ENCODE results near the gene DMXL1. TPM values are rescaled to one million over a fixed set of nuclear protein-coding genes. Genes with fewer than 3 reads are reported as not detected.

The DMXL1 gene
- total and polyA plus RNA-seq, 4 donors = 4.3 to 38.1 (median 25.1) TPM

GRCh38 chr5:119161430-119161829 lies 90.5 kb downstream of the DMXL1 start:
- 94% methylated on average over 4 of the region's 4 CpGs for WGBS
- Histone ChIP-seq H3K4me1 (ENCODE audit: control insufficient read depth in 4 of 4, insufficient read depth in 4 of 4, low read length in 3 of 4) (no peaks in the 10 kb centered on the region), H3K4me3 (ENCODE audit: low read depth in 1 of 3, low read length in 3 of 3) (no peak overlapping the region), H3K27ac (ENCODE audit: low read depth in 1 of 2, low read length in 2 of 2) (no peak overlapping the region), H3K36me3 (ENCODE audit: control insufficient read depth in 4 of 4, insufficient read depth in 3 of 4, low read depth in 1 of 4, low read length in 3 of 4) (peaks cover 0 to 22% (median 3%) of the 10 kb centered on the region in 4 donors), H3K27me3 (ENCODE audit: control insufficient read depth in 4 of 4, insufficient read depth in 4 of 4, low read length in 3 of 4) (no peaks in the 10 kb centered on the region), H3K9me3 (ENCODE audit: control insufficient read depth in 4 of 4, low read length in 3 of 4) (no peaks in the 10 kb centered on the region), H3K9ac (ENCODE audit: low read depth in 1 of 2, low read length in 2 of 2) (no peak overlapping the region)
- TF ChIP-seq, protein P1, sequence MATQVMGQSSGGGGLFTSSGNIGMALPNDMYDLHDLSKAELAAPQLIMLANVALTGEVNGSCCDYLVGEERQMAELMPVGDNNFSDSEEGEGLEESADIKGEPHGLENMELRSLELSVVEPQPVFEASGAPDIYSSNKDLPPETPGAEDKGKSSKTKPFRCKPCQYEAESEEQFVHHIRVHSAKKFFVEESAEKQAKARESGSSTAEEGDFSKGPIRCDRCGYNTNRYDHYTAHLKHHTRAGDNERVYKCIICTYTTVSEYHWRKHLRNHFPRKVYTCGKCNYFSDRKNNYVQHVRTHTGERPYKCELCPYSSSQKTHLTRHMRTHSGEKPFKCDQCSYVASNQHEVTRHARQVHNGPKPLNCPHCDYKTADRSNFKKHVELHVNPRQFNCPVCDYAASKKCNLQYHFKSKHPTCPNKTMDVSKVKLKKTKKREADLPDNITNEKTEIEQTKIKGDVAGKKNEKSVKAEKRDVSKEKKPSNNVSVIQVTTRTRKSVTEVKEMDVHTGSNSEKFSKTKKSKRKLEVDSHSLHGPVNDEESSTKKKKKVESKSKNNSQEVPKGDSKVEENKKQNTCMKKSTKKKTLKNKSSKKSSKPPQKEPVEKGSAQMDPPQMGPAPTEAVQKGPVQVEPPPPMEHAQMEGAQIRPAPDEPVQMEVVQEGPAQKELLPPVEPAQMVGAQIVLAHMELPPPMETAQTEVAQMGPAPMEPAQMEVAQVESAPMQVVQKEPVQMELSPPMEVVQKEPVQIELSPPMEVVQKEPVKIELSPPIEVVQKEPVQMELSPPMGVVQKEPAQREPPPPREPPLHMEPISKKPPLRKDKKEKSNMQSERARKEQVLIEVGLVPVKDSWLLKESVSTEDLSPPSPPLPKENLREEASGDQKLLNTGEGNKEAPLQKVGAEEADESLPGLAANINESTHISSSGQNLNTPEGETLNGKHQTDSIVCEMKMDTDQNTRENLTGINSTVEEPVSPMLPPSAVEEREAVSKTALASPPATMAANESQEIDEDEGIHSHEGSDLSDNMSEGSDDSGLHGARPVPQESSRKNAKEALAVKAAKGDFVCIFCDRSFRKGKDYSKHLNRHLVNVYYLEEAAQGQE (IDR thresholded peaks at IDR 0.05) = no peak
- TF ChIP-seq ATF3 (IDR thresholded peaks at IDR 0.05) (no peak), JUND (IDR thresholded peaks at IDR 0.05) (no peak), GABPA (IDR thresholded peaks at IDR 0.05 in 1 of 2, conservative IDR thresholded peaks at IDR 0.05 in 1 of 2) (no peak), HNF4G (IDR thresholded peaks at IDR 0.05) (no peak), CTCF (IDR thresholded peaks at IDR 0.05; ENCODE audit: low read depth, low read length, missing input control) (no peak), RAD21 (IDR thresholded peaks at IDR 0.05) (no peak)
- TF ChIP-seq, protein P2, sequence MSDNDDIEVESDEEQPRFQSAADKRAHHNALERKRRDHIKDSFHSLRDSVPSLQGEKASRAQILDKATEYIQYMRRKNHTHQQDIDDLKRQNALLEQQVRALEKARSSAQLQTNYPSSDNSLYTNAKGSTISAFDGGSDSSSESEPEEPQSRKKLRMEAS (IDR thresholded peaks at IDR 0.05) = no peak
- DNase-seq (ENCODE audit: low spot score) = no peak

GRCh38 chr5:119166026-119166425 lies 95.1 kb downstream of the DMXL1 start:
- Histone ChIP-seq H3K27me3 (ENCODE audit: control insufficient read depth in 4 of 4, insufficient read depth in 4 of 4, low read length in 3 of 4) (no peaks in the 10 kb centered on the region), H3K4me3 (ENCODE audit: low read depth in 1 of 3, low read length in 3 of 3) (no peak overlapping the region), H3K27ac (ENCODE audit: low read depth in 1 of 2, low read length in 2 of 2) (no peak overlapping the region), H3K9ac (ENCODE audit: low read depth in 1 of 2, low read length in 2 of 2) (no peak overlapping the region), H3K9me3 (ENCODE audit: control insufficient read depth in 4 of 4, low read length in 3 of 4) (no peaks in the 10 kb centered on the region), H3K36me3 (ENCODE audit: control insufficient read depth in 4 of 4, insufficient read depth in 3 of 4, low read depth in 1 of 4, low read length in 3 of 4) (peaks cover 0 to 21% (median 8%) of the 10 kb centered on the region in 4 donors), H3K4me1 (ENCODE audit: control insufficient read depth in 4 of 4, insufficient read depth in 4 of 4, low read length in 3 of 4) (no peaks in the 10 kb centered on the region)
- TF ChIP-seq JUND (IDR thresholded peaks at IDR 0.05) = no peak
- no peak for TF ChIP-seq HNF4G (IDR thresholded peaks at IDR 0.05)
- TF ChIP-seq, protein P2 (IDR thresholded peaks at IDR 0.05) = no peak
- WGBS = 82% methylated on average over 4 of the region's 4 CpGs
- no peak for DNase-seq (ENCODE audit: low spot score)

DNA sequence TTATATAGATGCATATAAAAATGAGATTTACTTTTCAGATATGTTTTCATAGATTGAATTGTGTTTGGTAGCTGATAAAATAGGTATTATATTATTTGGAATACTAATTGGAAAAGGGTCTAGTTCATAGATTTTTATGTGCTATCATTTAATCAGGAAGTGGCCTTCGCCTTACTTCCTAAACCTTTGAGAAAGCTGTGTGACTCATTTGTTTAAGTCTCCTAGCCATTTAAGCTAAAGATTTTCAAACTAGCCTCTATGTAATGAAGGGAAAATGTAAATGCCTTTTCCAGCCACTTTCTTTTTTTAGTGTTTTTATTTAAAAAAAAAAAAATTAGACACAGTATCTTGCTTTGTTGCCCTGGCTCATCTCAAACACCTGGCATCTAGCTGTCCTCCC lies 97.5 kb downstream of the DMXL1 start:
- Histone ChIP-seq H3K27me3 (ENCODE audit: control insufficient read depth in 4 of 4, insufficient read depth in 4 of 4, low read length in 3 of 4) (no peaks in the 10 kb centered on the region), H3K36me3 (ENCODE audit: control insufficient read depth in 4 of 4, insufficient read depth in 3 of 4, low read depth in 1 of 4, low read length in 3 of 4) (peaks cover 0 to 21% (median 12%) of the 10 kb centered on the region in 4 donors), H3K9ac (ENCODE audit: low read depth in 1 of 2, low read length in 2 of 2) (no peak overlapping the region), H3K27ac (ENCODE audit: low read depth in 1 of 2, low read length in 2 of 2) (no peak overlapping the region), H3K9me3 (ENCODE audit: control insufficient read depth in 4 of 4, low read length in 3 of 4) (no peaks in the 10 kb centered on the region), H3K4me3 (ENCODE audit: low read depth in 1 of 3, low read length in 3 of 3) (no peak overlapping the region), H3K4me1 (ENCODE audit: control insufficient read depth in 4 of 4, insufficient read depth in 4 of 4, low read length in 3 of 4) (no peaks in the 10 kb centered on the region)
- DNase-seq (ENCODE audit: low spot score) = no peak
- 95% methylated on average over 1 of the region's 1 CpG for WGBS
- TF ChIP-seq JUND (IDR thresholded peaks at IDR 0.05) (no peak), NR2F2 (IDR thresholded peaks at IDR 0.05) (no peak), GABPA (IDR thresholded peaks at IDR 0.05 in 1 of 2, conservative IDR thresholded peaks at IDR 0.05 in 1 of 2) (no peak), CTCF (IDR thresholded peaks at IDR 0.05; ENCODE audit: low read depth, low read length, missing input control) (no peak), SP1 (IDR thresholded peaks at IDR 0.05) (no peak), HNF4G (IDR thresholded peaks at IDR 0.05) (no peak), RAD21 (IDR thresholded peaks at IDR 0.05) (no peak), EGR1 (IDR thresholded peaks at IDR 0.05; ENCODE audit: low read depth in 2 of 2) (no peak)
- TF ChIP-seq, protein P2 (IDR thresholded peaks at IDR 0.05) = no peak
- TF ChIP-seq, protein P3, sequence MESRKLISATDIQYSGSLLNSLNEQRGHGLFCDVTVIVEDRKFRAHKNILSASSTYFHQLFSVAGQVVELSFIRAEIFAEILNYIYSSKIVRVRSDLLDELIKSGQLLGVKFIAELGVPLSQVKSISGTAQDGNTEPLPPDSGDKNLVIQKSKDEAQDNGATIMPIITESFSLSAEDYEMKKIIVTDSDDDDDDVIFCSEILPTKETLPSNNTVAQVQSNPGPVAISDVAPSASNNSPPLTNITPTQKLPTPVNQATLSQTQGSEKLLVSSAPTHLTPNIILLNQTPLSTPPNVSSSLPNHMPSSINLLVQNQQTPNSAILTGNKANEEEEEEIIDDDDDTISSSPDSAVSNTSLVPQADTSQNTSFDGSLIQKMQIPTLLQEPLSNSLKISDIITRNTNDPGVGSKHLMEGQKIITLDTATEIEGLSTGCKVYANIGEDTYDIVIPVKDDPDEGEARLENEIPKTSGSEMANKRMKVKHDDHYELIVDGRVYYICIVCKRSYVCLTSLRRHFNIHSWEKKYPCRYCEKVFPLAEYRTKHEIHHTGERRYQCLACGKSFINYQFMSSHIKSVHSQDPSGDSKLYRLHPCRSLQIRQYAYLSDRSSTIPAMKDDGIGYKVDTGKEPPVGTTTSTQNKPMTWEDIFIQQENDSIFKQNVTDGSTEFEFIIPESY (IDR thresholded peaks at IDR 0.05) = no peak

All from liver (tissue), 9 donors.